ENCODE data around the gene SURF2. TPM values are rescaled to one million over a fixed set of nuclear protein-coding genes. Genes with fewer than 3 reads are reported as not detected.

SURF2 gene
- total RNA-seq, 4 donors from 2014 or later = 15.3 to 42.3 (median 31.2) TPM

GRCh38 chr9:133339641-133340040 is 16.7 kb upstream of the SURF2 start:
- Histone ChIP-seq H3K36me3 (peaks cover 55% of the 10 kb centered on the region), H3K9me3 (no peaks in the 10 kb centered on the region), H3K27ac (no peak overlapping the region), H3K4me1 (peaks cover 41% of the 10 kb centered on the region), H3K27me3 (no peaks in the 10 kb centered on the region), H3K4me3 (no peak overlapping the region)
- TF ChIP-seq POLR2AphosphoS5 (IDR thresholded peaks at IDR 0.05) (no peak), CTCF (IDR thresholded peaks at IDR 0.05) (no peak), POLR2A (IDR thresholded peaks at IDR 0.05) (no peak), EP300 (IDR thresholded peaks at IDR 0.05) (no peak)
- 78% methylated on average over 5 of the region's 5 CpGs for whole genome bisulfite sequencing
- no peak for DNase-seq (ENCODE audit: low spot score in 2 of 2)

DNA sequence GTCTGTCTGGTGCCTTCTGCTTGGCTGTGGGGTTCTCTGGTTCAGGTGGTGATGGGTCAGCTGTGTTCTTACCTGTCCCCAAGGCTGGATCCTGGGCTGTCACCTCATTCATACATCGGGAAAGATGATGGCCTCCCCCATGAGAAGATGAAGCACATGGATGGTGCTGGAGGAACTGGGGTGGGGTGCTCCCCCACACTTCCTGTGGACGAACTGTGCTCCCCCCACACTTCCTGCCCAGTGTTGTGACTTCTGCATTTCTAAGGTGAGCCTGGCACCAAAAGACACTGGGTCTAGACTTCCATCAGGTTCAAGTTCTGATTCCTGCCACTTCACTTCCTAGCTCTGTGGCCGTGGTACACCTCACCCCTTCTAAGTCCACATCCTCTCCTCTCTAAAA is 16.1 kb upstream of the SURF2 start:
- peaks cover 34% of the 10 kb centered on the region for H3K4me1 ChIP-seq
- TF ChIP-seq POLR2A (IDR thresholded peaks at IDR 0.05) (no peak), CTCF (IDR thresholded peaks at IDR 0.05) (no peak), EP300 (IDR thresholded peaks at IDR 0.05) (no peak), POLR2AphosphoS5 (IDR thresholded peaks at IDR 0.05) (no peak)
- H3K4me3 ChIP-seq = no peak overlapping the region
- DNase-seq (ENCODE audit: low spot score in 2 of 2) = no peak
- H3K36me3 ChIP-seq = peaks cover 61% of the 10 kb centered on the region
- H3K27me3 ChIP-seq = no peaks in the 10 kb centered on the region
- no peaks in the 10 kb centered on the region for H3K9me3 ChIP-seq
- whole genome bisulfite sequencing = 76% methylated on average over 3 of the region's 3 CpGs
- no peak overlapping the region for H3K27ac ChIP-seq

DNA sequence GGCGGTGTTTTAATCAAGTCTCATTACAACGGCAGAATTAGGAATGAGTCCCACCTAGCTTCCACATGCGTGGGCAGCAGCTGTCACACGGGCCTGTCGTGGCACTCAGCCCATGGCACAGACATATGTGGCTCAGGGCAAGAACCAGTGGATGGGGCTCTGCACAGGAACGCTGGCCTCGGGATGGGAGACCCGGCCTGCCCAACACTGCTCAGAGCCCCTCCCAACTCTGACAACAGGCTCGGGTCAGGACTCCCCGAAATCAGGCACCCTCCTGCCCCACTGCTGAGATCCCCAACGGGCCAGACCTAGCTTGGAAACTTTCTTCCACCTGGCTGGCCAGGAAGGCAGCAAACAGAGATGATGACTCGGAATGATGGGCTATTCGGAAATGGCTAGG is 15.4 kb upstream of the SURF2 start:
- peaks cover 65% of the 10 kb centered on the region for H3K36me3 ChIP-seq
- no peak for TF ChIP-seq POLR2A (IDR thresholded peaks at IDR 0.05)
- no peak for TF ChIP-seq EP300 (IDR thresholded peaks at IDR 0.05)
- TF ChIP-seq CTCF (IDR thresholded peaks at IDR 0.05) = no peak
- no peak for TF ChIP-seq POLR2AphosphoS5 (IDR thresholded peaks at IDR 0.05)
- H3K27me3 ChIP-seq = no peaks in the 10 kb centered on the region
- 87% methylated on average over 5 of the region's 13 CpGs for WGBS
- H3K9me3 ChIP-seq = no peaks in the 10 kb centered on the region
- no peak overlapping the region for H3K4me3 ChIP-seq
- DNase-seq (ENCODE audit: low spot score in 2 of 2) = no peak
- peaks cover 37% of the 10 kb centered on the region for H3K4me1 ChIP-seq
- H3K27ac ChIP-seq = no peak overlapping the region

DNA sequence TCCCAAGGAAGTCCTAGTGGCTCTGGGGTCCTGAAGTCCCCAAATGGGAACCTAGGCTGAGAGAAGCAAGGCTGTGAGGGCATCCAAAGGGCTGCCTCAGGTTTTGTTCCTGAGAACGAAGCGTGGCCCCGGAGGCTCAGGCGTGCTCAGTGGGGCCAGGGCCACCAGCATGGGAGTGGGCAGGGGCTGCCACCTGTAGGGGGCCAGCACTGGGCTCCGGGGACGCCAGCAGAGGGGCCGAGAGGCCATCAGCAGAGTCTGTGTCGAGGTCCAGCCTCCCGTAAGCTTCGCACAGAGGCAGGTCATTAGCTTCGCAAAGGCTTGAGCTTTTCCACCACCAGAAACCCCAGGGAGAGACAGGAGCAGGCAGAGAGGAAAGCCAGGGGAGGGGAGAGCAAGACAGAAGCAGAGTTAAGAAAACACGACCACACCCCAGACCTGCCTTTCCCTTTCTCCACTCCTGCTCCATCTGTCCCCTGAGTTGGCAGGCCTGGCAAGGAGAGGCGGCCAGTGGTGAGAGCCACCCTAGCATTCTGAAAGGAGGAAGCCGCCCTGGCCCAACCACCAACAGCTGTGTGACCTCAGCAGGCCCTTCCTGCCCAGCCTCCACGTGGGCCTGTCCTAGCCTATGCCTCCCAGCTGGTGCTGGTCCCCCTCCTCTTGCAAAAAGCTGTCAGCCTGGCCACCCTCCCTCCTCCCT is 14.8 kb upstream of the SURF2 start:
- 87% methylated on average over 15 of the region's 15 CpGs for WGBS
- H3K36me3 ChIP-seq = peaks cover 65% of the 10 kb centered on the region
- peaks cover 38% of the 10 kb centered on the region for H3K4me1 ChIP-seq
- no peaks in the 10 kb centered on the region for H3K9me3 ChIP-seq
- no peak overlapping the region for H3K4me3 ChIP-seq
- TF ChIP-seq CTCF (IDR thresholded peaks at IDR 0.05) (no peak), POLR2AphosphoS5 (IDR thresholded peaks at IDR 0.05) (no peak)
- H3K27me3 ChIP-seq = no peaks in the 10 kb centered on the region
- H3K27ac ChIP-seq = peak overlapping the region; percentile 4
- no peak for DNase-seq (ENCODE audit: low spot score in 2 of 2)

GRCh38 chr9:133342069-133342406 is 14.3 kb upstream of the SURF2 start:
- Histone ChIP-seq H3K4me1 (peaks cover 39% of the 10 kb centered on the region), H3K36me3 (peaks cover 65% of the 10 kb centered on the region), H3K9me3 (no peaks in the 10 kb centered on the region), H3K27ac (no peak overlapping the region), H3K4me3 (no peak overlapping the region), H3K27me3 (no peaks in the 10 kb centered on the region)
- no peak for DNase-seq (ENCODE audit: low spot score in 2 of 2)
- WGBS = 93% methylated on average over 3 of the region's 12 CpGs
- TF ChIP-seq POLR2A (IDR thresholded peaks at IDR 0.05) (no peak), CTCF (IDR thresholded peaks at IDR 0.05) (no peak), POLR2AphosphoS5 (IDR thresholded peaks at IDR 0.05) (no peak), EP300 (IDR thresholded peaks at IDR 0.05) (no peak)

Measured in suprapubic skin (tissue), 4 donors.